Upper lobe of right lung (tissue), 1 donor: Measurements from ENCODE around the gene ACTN1. TPM values are rescaled to one million over a fixed set of nuclear protein-coding genes. Genes with fewer than 3 reads are reported as not detected.

Experiments used
- ATAC-seq: fragments of 200-7000 bp; cut with Tn5 transposase; one replicate; pipeline ENCODE4 v1.9.1; 2020; ENCODE audit warnings: mild to moderate bottlenecking, moderate library complexity
- DNase-seq: peaks from one replicate; pipeline ENCODE4 v3.0.0-alpha.2; 2020
- H3K27ac ChIP-seq: fragments of 200-600 bp; one replicate; pipeline ENCODE4 v1.8.0; 2022
- H3K27me3 ChIP-seq: fragments of 200-600 bp; one replicate; pipeline ENCODE4 v1.8.0; 2022; ENCODE audit warnings: mild to moderate bottlenecking
- H3K36me3 ChIP-seq: fragments of 200-600 bp; one replicate; pipeline ENCODE4 v1.8.0; 2022
- H3K4me1 ChIP-seq: fragments of 200-600 bp; one replicate; pipeline ENCODE4 v1.8.0; 2022
- H3K4me3 ChIP-seq: fragments of 200-600 bp; one replicate; pipeline ENCODE4 v1.8.0; 2022; ENCODE audit warnings: mild to moderate bottlenecking
- H3K9me3 ChIP-seq: fragments of 200-600 bp; one replicate; pipeline ENCODE4 v1.8.0; 2022
- intact Hi-C: fragments of 100-400 bp; cut with DNase I; formaldehyde crosslinking; loops from one replicate; pipeline ENCODE4 v1.11.0; 2022
- total RNA-seq: library from RNA; stranded (reverse); fragmentation: NEBNext Ultra II Directional; extraction: Animal tissue kit (Norgen Biotek cat#: 25700); gene quantifications from one replicate; pipeline ENCODE4 v1.2.1, GENCODE V29; 2021
- TF ChIP-seq, protein P1 (sequence below): fragments of 200-600 bp; IDR thresholded peaks from one replicate; pipeline ENCODE4 v1.8.0; 2022; ENCODE audit warnings: antibody characterized with exemption
- donor health status: DM: no; HTN: yes; CAD: no; lungs with severe emphysema.

ACTN1 gene
- total RNA-seq, 1 donor from 2014 or later, result 177 TPM

DNA sequence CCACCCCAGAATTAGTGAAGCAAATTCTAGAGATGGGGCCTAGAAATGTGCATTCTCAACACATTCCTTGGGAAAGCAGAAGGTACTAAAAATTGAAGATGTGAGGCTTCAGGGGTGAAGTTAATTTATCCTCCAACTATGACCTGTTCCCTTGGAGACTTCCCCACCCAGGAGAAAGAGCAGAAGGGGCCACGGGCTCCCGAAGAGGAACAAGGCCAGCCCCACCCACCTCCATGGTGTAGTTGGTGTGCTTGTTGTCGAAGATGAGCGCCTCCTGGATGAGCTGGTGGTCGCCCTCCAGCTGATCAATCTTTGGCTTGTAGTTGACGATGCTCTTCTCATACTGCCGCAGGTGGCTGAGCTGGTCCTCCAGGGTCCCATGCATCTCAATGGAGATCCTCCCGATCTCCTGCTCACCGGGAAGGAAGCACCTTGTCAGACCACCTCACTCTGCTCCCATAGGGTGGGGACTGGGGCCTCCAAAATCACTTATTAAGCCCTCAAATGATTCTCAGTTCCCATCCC is 98.5 kb downstream of the ACTN1 start:
- intact Hi-C loops, result no loop called here
- Histone ChIP-seq H3K36me3 (peaks cover 98% of the 10 kb centered on the region), H3K4me1 (no peaks in the 10 kb centered on the region), H3K27ac (no peak overlapping the region), H3K27me3 (no peaks in the 10 kb centered on the region), H3K4me3 (no peak overlapping the region), H3K9me3 (no peaks in the 10 kb centered on the region)
- no peak for DNase-seq
- ATAC-seq, result no peak
- TF ChIP-seq, protein P1, sequence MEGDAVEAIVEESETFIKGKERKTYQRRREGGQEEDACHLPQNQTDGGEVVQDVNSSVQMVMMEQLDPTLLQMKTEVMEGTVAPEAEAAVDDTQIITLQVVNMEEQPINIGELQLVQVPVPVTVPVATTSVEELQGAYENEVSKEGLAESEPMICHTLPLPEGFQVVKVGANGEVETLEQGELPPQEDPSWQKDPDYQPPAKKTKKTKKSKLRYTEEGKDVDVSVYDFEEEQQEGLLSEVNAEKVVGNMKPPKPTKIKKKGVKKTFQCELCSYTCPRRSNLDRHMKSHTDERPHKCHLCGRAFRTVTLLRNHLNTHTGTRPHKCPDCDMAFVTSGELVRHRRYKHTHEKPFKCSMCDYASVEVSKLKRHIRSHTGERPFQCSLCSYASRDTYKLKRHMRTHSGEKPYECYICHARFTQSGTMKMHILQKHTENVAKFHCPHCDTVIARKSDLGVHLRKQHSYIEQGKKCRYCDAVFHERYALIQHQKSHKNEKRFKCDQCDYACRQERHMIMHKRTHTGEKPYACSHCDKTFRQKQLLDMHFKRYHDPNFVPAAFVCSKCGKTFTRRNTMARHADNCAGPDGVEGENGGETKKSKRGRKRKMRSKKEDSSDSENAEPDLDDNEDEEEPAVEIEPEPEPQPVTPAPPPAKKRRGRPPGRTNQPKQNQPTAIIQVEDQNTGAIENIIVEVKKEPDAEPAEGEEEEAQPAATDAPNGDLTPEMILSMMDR, result no peak

DNA sequence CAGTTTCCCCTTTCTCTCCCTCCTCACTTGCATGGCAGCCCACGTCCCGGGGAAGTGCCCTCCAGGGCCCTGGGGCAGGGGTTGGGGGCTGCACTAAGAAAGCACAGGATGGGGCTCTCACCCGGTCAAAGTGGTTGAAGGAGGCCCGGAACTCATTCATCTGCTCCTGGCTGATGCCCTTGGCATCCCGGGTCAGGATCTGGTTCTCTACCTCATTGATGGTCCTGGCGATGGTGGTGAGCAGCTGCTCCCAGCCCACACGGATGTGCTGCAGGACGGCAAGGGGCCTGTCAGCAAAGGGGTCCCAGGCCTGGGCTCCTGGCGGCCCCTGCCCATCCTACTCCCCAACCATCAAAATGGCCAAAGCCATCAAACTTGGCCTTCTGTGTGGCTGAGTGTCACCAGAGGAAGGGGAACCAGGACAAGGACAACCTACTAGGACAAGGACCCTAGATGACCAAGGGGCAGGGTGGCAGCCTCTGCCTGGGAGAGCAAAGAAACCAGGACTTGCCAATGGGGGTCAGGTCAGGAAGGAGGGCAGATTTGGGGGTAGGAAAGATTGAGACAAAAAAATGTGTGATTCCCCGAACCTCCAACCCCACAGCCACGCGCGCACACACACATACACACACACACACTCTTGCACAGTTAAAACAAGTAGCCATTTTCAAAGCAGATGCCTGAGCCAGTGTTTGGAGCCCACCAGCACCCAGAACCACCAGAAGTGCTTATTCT is 99.1 kb downstream of the ACTN1 start:
- DNase-seq, result no peak
- no peaks in the 10 kb centered on the region for H3K27me3 ChIP-seq
- TF ChIP-seq, protein P1, result no peak
- intact Hi-C loops, result no loop called here
- H3K4me1 ChIP-seq, result no peaks in the 10 kb centered on the region
- ATAC-seq, result no peak
- no peaks in the 10 kb centered on the region for H3K9me3 ChIP-seq
- no peak overlapping the region for H3K27ac ChIP-seq
- H3K36me3 ChIP-seq, result peaks cover 99% of the 10 kb centered on the region
- no peak overlapping the region for H3K4me3 ChIP-seq

DNA sequence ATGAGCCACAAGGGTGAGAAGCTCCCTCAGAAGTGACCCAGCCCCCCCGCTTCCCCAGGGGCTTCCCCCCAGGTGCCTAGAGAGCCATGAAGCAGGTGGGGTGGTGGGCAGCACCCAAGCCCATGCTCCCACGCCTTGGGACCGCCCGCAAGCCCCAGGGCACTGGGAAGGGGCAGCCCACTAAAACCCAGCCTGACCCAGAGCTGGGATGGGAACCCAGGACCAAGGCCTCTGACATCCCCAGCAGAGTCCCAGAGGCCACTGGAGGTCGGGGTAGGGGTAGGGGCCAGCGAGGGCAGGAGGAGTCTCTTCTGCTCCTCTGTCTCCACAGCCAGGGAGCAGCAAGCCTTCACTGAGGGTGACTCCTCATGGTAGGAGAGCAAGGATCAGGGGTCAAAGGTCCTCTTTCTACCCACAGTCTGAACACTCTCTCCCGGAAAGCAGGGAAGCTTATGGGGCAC is 99.8 kb downstream of the ACTN1 start:
- no peak overlapping the region for H3K27ac ChIP-seq
- no peak for DNase-seq
- no peaks in the 10 kb centered on the region for H3K9me3 ChIP-seq
- no peaks in the 10 kb centered on the region for H3K4me1 ChIP-seq
- no peak for ATAC-seq
- no peaks in the 10 kb centered on the region for H3K27me3 ChIP-seq
- TF ChIP-seq, protein P1, result no peak
- intact Hi-C loops, result no loop called here
- H3K36me3 ChIP-seq, result peaks cover 99% of the 10 kb centered on the region
- no peak overlapping the region for H3K4me3 ChIP-seq

DNA sequence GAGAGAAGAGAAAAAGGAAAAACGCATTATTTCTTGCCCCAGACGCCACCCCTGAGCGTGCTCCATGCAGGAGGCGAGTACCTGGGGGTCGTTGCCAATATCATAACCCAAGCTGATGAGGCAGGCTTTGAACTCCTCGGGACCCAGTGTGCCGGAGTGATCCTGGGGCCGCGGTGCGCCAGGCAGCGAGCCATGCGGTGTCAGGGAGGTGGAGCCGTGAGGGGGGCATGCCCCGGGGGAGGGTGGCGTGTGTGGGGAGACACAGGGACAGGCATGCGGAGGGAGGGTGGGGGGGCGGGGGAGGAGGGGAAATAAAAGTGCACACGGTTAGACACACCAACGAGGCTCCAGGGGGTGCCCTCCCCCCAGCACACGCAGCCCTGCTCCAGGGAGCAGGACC is 100.2 kb downstream of the ACTN1 start:
- ATAC-seq (no peak), DNase-seq (no peak)
- TF ChIP-seq, protein P1, result no peak
- intact Hi-C loops, result no loop called here
- Histone ChIP-seq H3K36me3 (peaks cover 99% of the 10 kb centered on the region), H3K4me3 (no peak overlapping the region), H3K9me3 (no peaks in the 10 kb centered on the region), H3K27me3 (no peaks in the 10 kb centered on the region), H3K4me1 (no peaks in the 10 kb centered on the region), H3K27ac (no peak overlapping the region)

DNA sequence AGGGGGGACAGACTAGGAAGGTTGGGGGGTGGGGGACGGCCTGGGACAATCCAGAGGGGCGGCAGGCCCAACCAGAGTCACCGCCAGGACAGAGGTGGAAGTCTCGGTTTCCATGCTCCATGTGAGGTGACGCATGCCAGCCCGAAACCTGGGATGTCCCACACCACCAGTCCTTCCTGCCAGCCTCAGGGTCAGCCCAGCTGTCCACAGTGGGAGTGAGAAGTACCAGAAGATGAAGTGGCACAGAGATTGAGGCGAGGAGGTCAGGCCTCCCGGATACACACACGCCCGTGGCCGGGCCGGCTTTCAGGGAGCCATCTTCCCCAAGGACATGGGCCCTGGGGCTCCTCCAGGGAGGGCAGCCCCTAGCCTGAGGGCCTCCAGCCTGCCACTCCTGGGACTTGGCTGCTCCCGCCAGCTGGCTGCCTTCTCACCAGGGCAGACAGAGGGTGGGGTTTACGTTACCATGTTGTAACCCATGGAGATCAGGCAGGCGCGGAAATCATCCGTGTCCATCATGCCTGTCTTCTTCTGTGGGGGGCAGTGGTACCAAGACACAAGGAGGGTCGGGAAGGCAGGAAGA is 101.0 kb downstream of the ACTN1 start:
- peaks cover 99% of the 10 kb centered on the region for H3K36me3 ChIP-seq
- intact Hi-C loops, result no loop called here
- TF ChIP-seq, protein P1, result no peak

More for the DNA sequence above, 101.0 kb downstream of the ACTN1 start:
- no peak for ATAC-seq
- Histone ChIP-seq H3K9me3 (no peaks in the 10 kb centered on the region), H3K27me3 (no peaks in the 10 kb centered on the region), H3K4me1 (no peaks in the 10 kb centered on the region), H3K27ac (no peak overlapping the region), H3K4me3 (no peak overlapping the region)
- no peak for DNase-seq
